ENCODE results near the gene RBM23. TPM values are rescaled to one million over a fixed set of nuclear protein-coding genes. Genes with fewer than 3 reads are reported as not detected.

Gene RBM23
- total RNA-seq, 2 experiments from 2014 or later = 79.0 to 79.6 TPM

- Mint-ChIP-seq H3K27me3 (no peaks in the 10 kb centered on the region), H3K36me3 (ENCODE audit: low read depth) (peaks cover 11% of the 10 kb centered on the region), H3K27ac (no peak overlapping the region), H3K4me3 (no peak overlapping the region), H3K4me1 (peaks cover 16% of the 10 kb centered on the region), H3K9me3 (no peaks in the 10 kb centered on the region)
- ChIA-PET POLR2A (interaction anchor here (0.6 kb wide), 1 partner anchor 304 kb away, joined by 3 read pairs; no protein-coding TSS in a partner anchor), CTCF (interaction anchor here (1.0 kb wide), 1 partner anchor 36 kb away, joined by 3 read pairs; the partner anchor contains the start of gene PRMT5)
- no peak for DNase-seq
Measured at GRCh38 chr14:22893706-22894105, 25.2 kb downstream of the RBM23 start.

GRCh38 chr14:22892488-22892887, 26.5 kb downstream of the RBM23 start:
- Mint-ChIP-seq H3K9me3 (no peaks in the 10 kb centered on the region), H3K27ac (no peak overlapping the region), H3K4me1 (peaks cover 24% of the 10 kb centered on the region), H3K4me3 (no peak overlapping the region), H3K27me3 (no peaks in the 10 kb centered on the region), H3K36me3 (ENCODE audit: low read depth) (peaks cover 4% of the 10 kb centered on the region)
- no peak for DNase-seq
- ChIA-PET POLR2A (no interaction called here), CTCF (interaction anchor here (1.0 kb wide), 1 partner anchor 73 kb away, joined by 3 read pairs; no protein-coding TSS in a partner anchor)

DNA sequence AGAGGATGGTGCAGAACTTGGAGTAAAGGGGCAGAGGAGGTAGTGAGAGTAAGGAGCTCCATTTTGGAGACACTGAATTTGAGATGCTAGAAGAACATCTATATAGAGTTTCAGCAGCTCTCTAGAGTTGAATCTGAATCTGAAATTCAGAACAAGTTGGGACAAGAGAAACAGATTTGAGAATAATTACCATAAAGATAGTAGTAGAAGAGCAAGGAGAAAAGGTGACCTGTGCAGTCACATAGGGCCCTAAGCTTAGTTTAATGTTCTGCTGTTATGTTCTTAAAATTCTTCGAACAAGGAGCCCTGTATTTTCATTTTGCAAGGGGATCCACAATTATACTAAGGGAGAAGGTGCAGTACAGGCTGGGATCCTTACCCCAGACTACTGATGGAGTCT, 28.5 kb downstream of the RBM23 start:
- ChIA-PET CTCF (interaction anchor here (0.6 to 7.9 kb wide), 9 partner anchors 8 to 89 kb away, joined by 3 to 61 read pairs (median 3); no protein-coding TSS in a partner anchor), POLR2A (no interaction called here)
- no peaks in the 10 kb centered on the region for H3K9me3 Mint-ChIP-seq
- DNase-seq = no peak
- H3K4me3 Mint-ChIP-seq = no peak overlapping the region
- peaks cover 2% of the 10 kb centered on the region for H3K36me3 Mint-ChIP-seq (ENCODE audit: low read depth)
- peaks cover 6% of the 10 kb centered on the region for H3K27me3 Mint-ChIP-seq
- H3K27ac Mint-ChIP-seq = no peak overlapping the region
- peaks cover 38% of the 10 kb centered on the region for H3K4me1 Mint-ChIP-seq

DNA sequence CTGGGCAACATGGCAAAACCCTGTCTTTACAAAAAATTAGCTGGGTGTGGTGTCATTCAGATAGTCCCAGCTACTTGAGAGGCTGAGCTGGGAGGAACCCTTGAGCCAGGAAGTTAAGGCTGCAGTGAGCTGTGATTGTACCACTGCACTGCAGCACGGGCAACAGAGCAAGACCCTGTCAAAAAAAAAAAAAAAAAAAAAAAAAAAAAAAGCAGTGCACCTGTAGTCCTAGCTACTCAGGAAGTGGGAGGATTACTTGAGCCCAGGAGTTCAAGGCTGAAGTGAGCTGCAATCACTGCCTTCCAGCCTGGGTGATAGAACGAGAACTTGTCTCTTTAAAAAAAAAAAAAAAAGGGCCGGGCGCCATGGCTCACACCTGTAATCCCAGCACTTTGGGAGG, 30.3 kb downstream of the RBM23 start:
- H3K4me3 Mint-ChIP-seq = peak overlapping the region; percentile 77
- DNase-seq = no peak

GRCh38 chr14:22887990-22888378, 31.0 kb downstream of the RBM23 start:
- Mint-ChIP-seq H3K9me3 (no peaks in the 10 kb centered on the region), H3K4me3 (peak overlapping the region; percentile 77), H3K27ac (peak overlapping the region; percentile 85), H3K4me1 (peaks cover 49% of the 10 kb centered on the region), H3K27me3 (peaks cover 12% of the 10 kb centered on the region), H3K36me3 (ENCODE audit: low read depth) (peaks cover 2% of the 10 kb centered on the region)
- CTCF ChIA-PET = interaction anchor here (0.6 to 7.9 kb wide), 4 partner anchors 10 to 318 kb away, joined by 3 to 61 read pairs (median 3); partner anchors contain the start of gene OXA1L
- POLR2A ChIA-PET = no interaction called here
- DNase-seq = no peak

More for the DNA sequence above, 30.3 kb downstream of the RBM23 start:
- H3K27me3 Mint-ChIP-seq = peaks cover 11% of the 10 kb centered on the region
- peak overlapping the region; percentile 71 for H3K27ac Mint-ChIP-seq
- CTCF ChIA-PET = interaction anchor here (1.0 to 7.9 kb wide), 5 partner anchors 10 to 318 kb away, joined by 3 to 61 read pairs (median 5); partner anchors contain the start of gene OXA1L
- POLR2A ChIA-PET = interaction anchor here (0.7 kb wide), 1 partner anchor 294 kb away, joined by 4 read pairs; no protein-coding TSS in a partner anchor
- H3K4me1 Mint-ChIP-seq = peaks cover 46% of the 10 kb centered on the region
- H3K9me3 Mint-ChIP-seq = no peaks in the 10 kb centered on the region
- H3K36me3 Mint-ChIP-seq (ENCODE audit: low read depth) = peaks cover 2% of the 10 kb centered on the region

- CTCF ChIA-PET = interaction anchor here (0.6 to 7.9 kb wide), 4 partner anchors 11 to 317 kb away, joined by 3 to 61 read pairs (median 17); partner anchors contain the start of gene LRP10
- H3K27ac Mint-ChIP-seq = peak overlapping the region; percentile 85
- POLR2A ChIA-PET = interaction anchor here (1.1 kb wide), 1 partner anchor 208 kb away, joined by 3 read pairs; the partner anchor contains the start of gene C14orf119
- H3K36me3 Mint-ChIP-seq (ENCODE audit: low read depth) = peaks cover 2% of the 10 kb centered on the region
- H3K4me1 Mint-ChIP-seq = peaks cover 49% of the 10 kb centered on the region
- no peaks in the 10 kb centered on the region for H3K9me3 Mint-ChIP-seq
- H3K4me3 Mint-ChIP-seq = peak overlapping the region; percentile 77
- DNase-seq = peak; percentile 39
- peaks cover 14% of the 10 kb centered on the region for H3K27me3 Mint-ChIP-seq
Measured at GRCh38 chr14:22887260-22887989, 31.5 kb downstream of the RBM23 start.

DNA sequence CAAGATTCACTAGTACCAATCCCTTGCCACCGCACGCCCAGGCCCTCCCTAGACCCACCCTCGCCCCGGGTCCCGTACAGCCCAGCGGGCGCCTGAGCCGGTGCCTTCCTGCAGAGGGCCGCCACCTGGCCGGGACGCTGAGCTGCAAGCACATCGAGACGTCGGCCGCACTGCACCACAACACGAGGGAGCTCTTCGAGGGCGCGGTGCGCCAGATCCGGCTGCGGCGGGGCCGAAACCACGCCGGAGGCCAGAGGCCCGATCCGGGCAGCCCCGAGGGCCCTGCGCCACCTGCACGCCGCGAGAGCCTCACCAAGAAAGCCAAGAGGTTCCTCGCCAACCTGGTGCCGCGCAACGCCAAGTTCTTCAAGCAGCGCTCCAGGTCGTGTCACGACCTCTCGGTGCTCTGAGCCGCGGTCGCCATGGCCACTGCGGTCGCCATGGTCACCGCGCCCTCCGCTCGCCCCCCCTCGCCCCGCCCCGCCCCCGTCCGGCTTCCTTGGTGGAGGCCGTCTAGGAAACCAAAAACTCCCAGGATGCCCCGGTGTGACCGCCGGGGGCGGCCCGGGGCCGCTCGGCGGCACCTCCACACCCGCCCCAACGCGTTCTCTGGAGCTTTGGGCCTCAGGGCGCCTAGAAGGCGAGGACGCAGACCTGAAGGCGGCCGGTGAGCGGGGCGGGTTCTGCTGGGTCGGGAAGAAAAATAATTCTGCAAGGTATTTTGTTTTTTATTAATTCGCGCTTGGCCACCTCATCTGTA, 32.3 kb downstream of the RBM23 start:
- POLR2A ChIA-PET = interaction anchor here (1.1 kb wide), 1 partner anchor 209 kb away, joined by 3 read pairs; the partner anchor contains the start of gene C14orf119
- CTCF ChIA-PET = interaction anchor here (0.8 to 7.9 kb wide), 10 partner anchors 11 to 334 kb away, joined by 3 to 61 read pairs (median 4); partner anchors contain the start of gene LRP10
- peak overlapping the region; percentile 77 for H3K4me3 Mint-ChIP-seq

GRCh38 chr14:22885975-22886374, 33.0 kb downstream of the RBM23 start:
- H3K4me1 Mint-ChIP-seq = peaks cover 48% of the 10 kb centered on the region
- H3K27ac Mint-ChIP-seq = peak overlapping the region; percentile 43
- H3K36me3 Mint-ChIP-seq (ENCODE audit: low read depth) = no peaks in the 10 kb centered on the region
- peak overlapping the region; percentile 41 for H3K4me3 Mint-ChIP-seq
- DNase-seq = no peak
- H3K27me3 Mint-ChIP-seq = peaks cover 20% of the 10 kb centered on the region
- H3K9me3 Mint-ChIP-seq = no peaks in the 10 kb centered on the region
- ChIA-PET POLR2A (no interaction called here), CTCF (interaction anchor here (0.8 to 7.9 kb wide), 9 partner anchors 10 to 333 kb away, joined by 3 to 61 read pairs (median 5); partner anchors contain the start of gene LRP10)

More for the DNA sequence above, 32.3 kb downstream of the RBM23 start:
- DNase-seq = peak; percentile 72
- Mint-ChIP-seq H3K27ac (peak overlapping the region; percentile 85), H3K9me3 (no peaks in the 10 kb centered on the region), H3K27me3 (peaks cover 19% of the 10 kb centered on the region), H3K4me1 (peaks cover 48% of the 10 kb centered on the region), H3K36me3 (ENCODE audit: low read depth) (no peaks in the 10 kb centered on the region)

- H3K36me3 Mint-ChIP-seq (ENCODE audit: low read depth) = no peaks in the 10 kb centered on the region
- no peak overlapping the region for H3K27ac Mint-ChIP-seq
- peaks cover 43% of the 10 kb centered on the region for H3K4me1 Mint-ChIP-seq
- peaks cover 20% of the 10 kb centered on the region for H3K27me3 Mint-ChIP-seq
- H3K4me3 Mint-ChIP-seq = no peak overlapping the region
- POLR2A ChIA-PET = no interaction called here
- no peaks in the 10 kb centered on the region for H3K9me3 Mint-ChIP-seq
- DNase-seq = no peak
- CTCF ChIA-PET = interaction anchor here (0.5 to 7.9 kb wide), 8 partner anchors 12 to 315 kb away, joined by 3 to 61 read pairs (median 12); partner anchors contain the start of genes LRP10 and PRMT5
Measured at GRCh38 chr14:22884738-22885523, 34.0 kb downstream of the RBM23 start.

- H3K4me3 Mint-ChIP-seq = no peak overlapping the region
- peaks cover 20% of the 10 kb centered on the region for H3K27me3 Mint-ChIP-seq
- ChIA-PET CTCF (interaction anchor here (0.6 to 7.9 kb wide), 8 partner anchors 11 to 314 kb away, joined by 3 to 61 read pairs (median 12); partner anchors contain the start of gene LRP10), POLR2A (interaction anchor here (0.6 kb wide), 1 partner anchor 59 kb away, joined by 3 read pairs; no protein-coding TSS in a partner anchor)
- no peaks in the 10 kb centered on the region for H3K9me3 Mint-ChIP-seq
- DNase-seq = no peak
- peaks cover 38% of the 10 kb centered on the region for H3K4me1 Mint-ChIP-seq
- H3K36me3 Mint-ChIP-seq (ENCODE audit: low read depth) = no peaks in the 10 kb centered on the region
- H3K27ac Mint-ChIP-seq = no peak overlapping the region
Measured at GRCh38 chr14:22884076-22884737, 34.7 kb downstream of the RBM23 start.

DNA sequence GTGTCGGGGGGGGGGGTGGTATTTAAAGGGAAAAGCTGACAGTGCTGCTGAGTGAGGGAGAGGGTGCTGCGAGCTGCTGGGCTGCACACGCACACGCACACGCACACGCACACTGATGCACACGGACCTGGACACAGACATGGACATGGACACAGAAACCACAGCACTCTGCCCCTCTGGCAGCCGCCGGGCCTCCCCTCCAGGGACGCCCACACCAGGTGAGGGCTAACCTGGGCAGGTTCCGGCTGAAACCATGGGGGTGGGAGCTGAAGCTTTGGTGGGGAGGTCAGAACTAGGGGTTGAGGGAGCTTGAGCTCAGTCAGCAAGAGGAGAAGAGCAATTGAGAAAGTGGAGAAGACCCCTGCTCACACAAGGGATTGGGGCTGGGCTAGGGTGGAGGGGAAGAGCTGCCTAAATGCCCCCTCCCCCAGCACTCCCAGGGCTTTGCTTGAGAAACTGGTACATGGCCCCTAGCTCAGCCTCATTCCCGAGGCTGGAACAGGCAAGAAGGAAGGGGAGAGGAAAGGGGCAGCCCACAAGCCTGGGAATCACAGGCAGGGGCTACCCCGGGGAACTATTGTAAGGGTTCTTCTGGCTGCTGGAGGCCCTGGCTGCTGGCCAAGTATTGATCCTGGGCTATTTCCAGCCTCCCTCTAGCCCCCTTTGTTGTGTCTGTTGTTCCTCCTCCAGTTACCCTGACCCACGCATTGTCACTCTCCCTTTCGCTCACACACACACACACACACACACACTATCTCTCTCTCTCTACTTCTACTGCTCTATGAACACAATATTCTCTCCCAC, 35.6 kb downstream of the RBM23 start, which contains the start of gene REM2:
Gene REM2 (plus strand): TSS at position 50 of the 804 bp plus-strand sequence. CDS start 66 bp downstream, at position 116.
- Mint-ChIP-seq H3K27me3 (peaks cover 20% of the 10 kb centered on the region), H3K27ac (no peak within 1 kb of the TSS), H3K4me3 (no peak within 1 kb of the TSS), H3K36me3 (ENCODE audit: low read depth) (peaks cover 4% of the 10 kb centered on the region), H3K4me1 (peaks cover 34% of the 10 kb centered on the region), H3K9me3 (no peaks in the 10 kb centered on the region)
- ChIA-PET CTCF (interaction anchor here (0.8 to 7.9 kb wide), 6 partner anchors 10 to 294 kb away, joined by 3 to 61 read pairs (median 20); partner anchors contain the start of genes DAD1 and LRP10), POLR2A (no interaction called here)
- DNase-seq = no peak

Data from activated CD4-positive, alpha-beta T cell treated with anti-CD3 and anti-CD28 coated beads, Interleukin-2, amount 10 ng/mL, durations not matched to agents 7 days and 5 days (primary cell).